Activated CD4-positive, alpha-beta T cell treated with anti-CD3 and anti-CD28 coated beads for 36 hours (primary cell): ENCODE results near the gene EML5. TPM values are rescaled to one million over a fixed set of nuclear protein-coding genes. Genes with fewer than 3 reads are reported as not detected.
"Not testable (repeated sequence)": the region's sequence is repeated elsewhere in the genome, so short reads cannot be mapped to it uniquely, and the experiment has no call there.

Experiments
- ATAC-seq: fragments of 200-7000 bp; cut with Tn5 transposase; one replicate; pipeline ENCODE4 v1.10.0; 2021; ENCODE audit warnings: mild to moderate bottlenecking, moderate library complexity
- CTCF ChIA-PET: fragments of 350-600 bp; sonication (Branson Sonifier 250); formaldehyde crosslinking; loops from one replicate; lab custom pipeline; 2021; ENCODE audit warnings: antibody characterized with exemption; lab: Charles Lee
- POLR2A ChIA-PET: fragments of 350-600 bp; sonication (Branson Sonifier 250); formaldehyde crosslinking; loops from one replicate; lab custom pipeline; 2021; ENCODE audit warnings: antibody characterized with exemption, inconsistent platforms; lab: Charles Lee
- DNase-seq: peaks from one replicate; pipeline ENCODE4 v3.0.0-alpha.2; 2020
- H3K27ac Mint-ChIP-seq: one replicate; pipeline ENCODE4 v1.8.0; 2021; ENCODE audit warnings: mixed read lengths
- H3K27me3 Mint-ChIP-seq: one replicate; pipeline ENCODE4 v1.8.0; 2021; ENCODE audit warnings: mixed read lengths
- H3K36me3 Mint-ChIP-seq: one replicate; pipeline ENCODE4 v1.8.0; 2021; ENCODE audit warnings: low read depth, mixed read lengths
- H3K4me1 Mint-ChIP-seq: one replicate; pipeline ENCODE4 v1.8.0; 2021; ENCODE audit warnings: mixed read lengths
- H3K4me3 Mint-ChIP-seq: one replicate; pipeline ENCODE4 v1.8.0; 2021; ENCODE audit warnings: mild to moderate bottlenecking, moderate library complexity, mixed read lengths
- H3K9me3 Mint-ChIP-seq: one replicate; pipeline ENCODE4 v1.8.0; 2021; ENCODE audit warnings: low read depth, mixed read lengths
- intact Hi-C, 2 experiments: fragments of 100-400 bp; cut with DNase I in 1 of 2; cut with micrococcal nuclease in 1 of 2; formaldehyde crosslinking; loops; one replicate each; pipeline versions ENCODE4 v1.14.2 to v1.15.1; 2022 to 2024; cut with DNase I, micrococcal nuclease
- total RNA-seq, 2 experiments: library from RNA; stranded (reverse); gene quantifications; one replicate each; pipeline ENCODE4 v1.2.3, GENCODE V29; 2021

The EML5 gene
- total RNA-seq, 2 experiments from 2014 or later = 8.1 TPM

DNA sequence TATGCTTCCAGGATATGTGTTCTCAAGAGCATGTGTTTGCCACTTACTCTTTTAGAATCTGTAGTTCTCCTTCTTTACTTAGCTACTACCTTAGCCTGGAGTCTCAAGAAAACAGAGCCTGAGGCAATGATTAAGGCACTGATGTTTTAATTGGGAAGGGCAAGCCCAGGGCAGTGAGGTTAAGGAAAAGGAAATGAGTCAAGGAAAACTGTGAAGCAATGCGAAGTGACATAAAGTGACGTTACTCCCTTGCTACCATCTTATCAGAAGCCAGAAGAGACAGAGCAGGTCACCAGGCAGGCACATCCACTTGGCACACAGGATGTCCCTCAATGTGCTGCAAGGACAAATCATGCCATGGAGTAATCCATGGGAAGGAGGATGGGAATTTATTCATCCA lies 11.3 kb upstream of the EML5 start:
- no peak for ATAC-seq
- no peaks in the 10 kb centered on the region for H3K9me3 Mint-ChIP-seq
- no peak for DNase-seq
- no peak overlapping the region for H3K4me3 Mint-ChIP-seq
- ChIA-PET POLR2A (no interaction called here), CTCF (interaction anchor here (0.9 kb wide), 1 partner anchor 82 kb away, joined by 3 read pairs; no protein-coding TSS in a partner anchor)
- H3K4me1 Mint-ChIP-seq = no peaks in the 10 kb centered on the region
- intact Hi-C loops = no loop called here
- H3K27me3 Mint-ChIP-seq = peaks cover 24% of the 10 kb centered on the region
- H3K27ac Mint-ChIP-seq = no peak overlapping the region
- H3K36me3 Mint-ChIP-seq = no peaks in the 10 kb centered on the region

DNA sequence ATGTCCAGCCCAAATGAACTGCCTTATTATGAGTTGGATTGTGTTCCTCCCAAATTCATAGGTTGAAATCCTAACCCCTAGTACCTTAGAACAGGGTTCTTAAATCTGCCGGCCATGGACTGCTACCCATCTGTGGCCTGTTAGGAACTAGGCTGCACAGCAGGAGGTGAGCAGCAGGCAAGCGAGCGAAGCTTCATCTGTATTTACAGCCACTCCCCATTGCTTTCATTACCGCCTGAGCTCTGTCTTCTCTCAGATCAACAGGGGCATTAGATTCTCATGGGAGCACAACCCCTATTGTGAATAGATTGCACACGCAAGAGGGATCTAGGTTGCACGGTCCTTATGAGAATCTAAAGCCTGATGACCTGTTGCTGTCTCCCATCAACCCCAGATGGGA lies 9.8 kb upstream of the EML5 start:
- H3K4me3 Mint-ChIP-seq = no peak overlapping the region
- H3K9me3 Mint-ChIP-seq = no peaks in the 10 kb centered on the region
- peaks cover 24% of the 10 kb centered on the region for H3K27me3 Mint-ChIP-seq
- no peak for ATAC-seq
- no peak for DNase-seq
- ChIA-PET POLR2A (no interaction called here), CTCF (no interaction called here)
- H3K27ac Mint-ChIP-seq = no peak overlapping the region
- H3K4me1 Mint-ChIP-seq = no peaks in the 10 kb centered on the region
- intact Hi-C loops = no loop called here
- H3K36me3 Mint-ChIP-seq = no peaks in the 10 kb centered on the region

DNA sequence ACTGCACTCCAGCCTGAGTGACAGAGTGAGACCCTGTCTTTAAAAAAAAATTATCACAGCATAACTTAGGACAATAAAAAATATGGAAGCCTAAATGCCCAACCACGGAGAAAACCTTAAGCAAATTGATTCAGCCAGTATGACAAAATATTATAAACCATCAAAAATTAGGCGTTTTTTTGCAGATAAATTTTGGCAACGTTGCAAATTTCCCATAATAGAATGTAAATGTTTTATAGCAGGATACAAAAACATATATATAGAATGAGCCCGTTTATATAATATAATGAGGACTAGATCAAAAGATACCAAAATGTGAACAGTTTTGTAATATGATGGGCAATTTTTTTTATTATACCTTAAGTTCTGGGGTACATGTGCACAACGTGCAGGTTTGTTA lies 6.8 kb upstream of the EML5 start:
- CTCF ChIA-PET = interaction anchor here (1.4 kb wide), 1 partner anchor 27 kb away, joined by 4 read pairs; no protein-coding TSS in a partner anchor
- intact Hi-C loops = no loop called here
- Mint-ChIP-seq H3K4me1 (no peaks in the 10 kb centered on the region), H3K27ac (no peak overlapping the region), H3K4me3 (no peak overlapping the region), H3K9me3 (no peaks in the 10 kb centered on the region), H3K27me3 (peaks cover 14% of the 10 kb centered on the region), H3K36me3 (no peaks in the 10 kb centered on the region)
- ATAC-seq (no peak), DNase-seq (no peak)
- POLR2A ChIA-PET = no interaction called here

DNA sequence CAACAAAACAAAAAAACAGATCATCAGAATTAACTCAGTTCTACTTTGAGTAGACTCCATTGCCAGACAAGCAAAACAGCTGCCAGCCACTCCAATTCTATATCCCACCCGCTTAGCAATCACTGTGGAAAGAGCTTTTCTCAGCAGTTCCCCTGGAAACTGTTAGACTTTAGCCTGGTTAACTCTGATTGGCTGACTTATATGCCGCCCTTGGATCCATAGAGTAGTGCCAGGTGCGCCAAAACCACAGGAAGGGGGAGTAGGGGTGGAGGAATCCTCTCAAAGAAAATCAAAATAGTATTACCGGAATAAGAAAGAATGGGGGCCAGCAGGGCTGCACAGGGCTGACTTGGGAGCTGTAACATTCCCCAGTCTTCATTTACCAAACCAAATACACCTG lies 5.4 kb upstream of the EML5 start:
- intact Hi-C loops = no loop called here
- Mint-ChIP-seq H3K36me3 (no peaks in the 10 kb centered on the region), H3K4me3 (no peak overlapping the region), H3K9me3 (no peaks in the 10 kb centered on the region), H3K27me3 (peaks cover 12% of the 10 kb centered on the region), H3K4me1 (peaks cover 3% of the 10 kb centered on the region), H3K27ac (no peak overlapping the region)
- no peak for DNase-seq
- ATAC-seq = no peak
- ChIA-PET CTCF (interaction anchor here (0.7 to 1.4 kb wide), 4 partner anchors 26 to 129 kb away, joined by 3 to 4 read pairs (median 3); partner anchors contain the start of gene TTC8), POLR2A (interaction anchor here (0.5 kb wide), 1 partner anchor 464 kb away, joined by 3 read pairs; no protein-coding TSS in a partner anchor)

DNA sequence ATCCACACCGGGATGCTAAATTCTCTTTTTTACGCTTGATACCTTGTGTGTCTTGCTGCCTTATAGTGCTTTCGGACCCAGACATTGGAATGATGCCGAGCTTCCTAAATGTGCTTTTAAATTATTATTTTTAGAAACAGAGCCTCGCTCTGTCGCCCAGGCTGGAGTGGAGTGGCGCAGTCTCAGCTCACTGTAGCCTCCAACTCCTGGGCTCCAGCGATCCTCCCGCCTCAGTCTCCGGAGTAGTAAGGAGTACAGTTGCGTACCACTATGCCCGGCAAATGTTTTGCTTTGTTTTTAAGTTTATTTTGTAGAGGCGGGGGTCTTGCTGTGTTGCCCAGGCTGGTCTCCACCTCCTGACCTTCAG lies 489 bp upstream of the EML5 start:
- DNase-seq (no peak), ATAC-seq (no peak)
- H3K9me3 Mint-ChIP-seq = no peaks in the 10 kb centered on the region
- intact Hi-C loops = loop anchor here (2.0 to 5.0 kb wide), 10 partner anchors 126 to 1464 kb away; partner anchors contain the start of genes ZC3H14 (in 2 of the 2), EFCAB11 (in 1 of the 2), GALC (in 1 of the 2) and GPR65 (in 1 of the 2)
- H3K27me3 Mint-ChIP-seq = no peaks in the 10 kb centered on the region
- H3K27ac Mint-ChIP-seq = peak overlapping the region; percentile 63
- POLR2A ChIA-PET = interaction anchor here (1.3 kb wide), 1 partner anchor 31 kb away, joined by 4 read pairs; the partner anchor contains the start of gene TTC8
- H3K36me3 Mint-ChIP-seq = no peaks in the 10 kb centered on the region
- peak overlapping the region; percentile 87 for H3K4me3 Mint-ChIP-seq
- CTCF ChIA-PET = interaction anchor here (0.8 to 1.7 kb wide), 3 partner anchors 13 to 229 kb away, joined by 3 to 5 read pairs (median 3); partner anchors contain the start of gene TTC8
- H3K4me1 Mint-ChIP-seq = peaks cover 26% of the 10 kb centered on the region

DNA sequence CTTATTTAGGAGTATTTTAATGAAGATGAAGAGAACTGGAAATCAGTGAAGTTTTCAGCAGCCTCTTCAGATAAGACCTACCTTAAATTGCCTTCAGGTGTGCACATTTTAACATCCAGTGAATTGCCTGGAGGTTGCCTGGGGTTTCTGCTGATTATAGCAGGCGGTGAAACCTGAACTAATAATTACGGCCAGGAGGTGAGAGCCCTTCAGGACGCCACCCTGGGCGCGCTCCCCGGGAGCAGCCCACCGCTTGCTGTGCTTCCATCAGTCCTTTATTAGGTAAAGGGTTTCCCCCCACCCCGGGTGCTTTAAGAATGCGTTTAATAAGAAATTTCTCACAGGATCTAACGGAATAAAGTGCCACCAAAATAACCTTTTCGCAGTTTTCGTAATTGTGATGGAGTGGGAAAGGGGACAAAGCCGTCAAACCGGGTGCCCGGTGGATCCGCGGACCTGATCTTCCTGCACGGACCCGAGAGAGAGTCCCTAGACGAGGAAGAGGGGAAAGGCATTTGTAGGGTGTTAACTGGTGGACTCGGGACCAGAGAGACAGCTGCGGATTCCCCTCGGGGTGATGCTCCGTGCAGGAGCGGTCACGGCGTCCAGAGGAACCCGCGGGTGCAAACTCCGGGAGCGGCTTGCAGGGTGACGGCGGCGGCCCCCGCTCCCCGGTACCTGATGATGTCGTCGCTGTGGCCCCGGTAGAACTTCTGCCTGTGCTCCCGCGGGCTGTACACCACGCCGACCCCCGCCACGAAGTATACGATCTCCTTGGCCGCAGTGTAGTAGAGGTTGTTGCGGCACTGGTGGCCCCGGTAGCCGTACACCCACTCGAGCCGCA lies 902 bp downstream of the EML5 start:
- ATAC-seq = no peak
- CTCF ChIA-PET = interaction anchor here (0.6 to 1.7 kb wide), 3 partner anchors 33 to 227 kb away, joined by 3 to 5 read pairs (median 4); partner anchors contain the start of gene TTC8
- no peaks in the 10 kb centered on the region for H3K27me3 Mint-ChIP-seq
- POLR2A ChIA-PET = interaction anchor here (1.9 kb wide), 1 partner anchor 33 kb away, joined by 9 read pairs; the partner anchor contains the start of gene TTC8
- H3K4me3 Mint-ChIP-seq = peak overlapping the region; percentile 87
- no peaks in the 10 kb centered on the region for H3K9me3 Mint-ChIP-seq
- H3K36me3 Mint-ChIP-seq = no peaks in the 10 kb centered on the region
- H3K27ac Mint-ChIP-seq = peak overlapping the region; percentile 87
- intact Hi-C loops = loop anchor here (1.0 to 5.0 kb wide), 11 partner anchors 32 to 1465 kb away; partner anchors contain the start of genes TTC8 (in 2 of the 2), ZC3H14 (in 2 of the 2), EFCAB11 (in 1 of the 2) and GALC (in 1 of the 2)
- DNase-seq = peak; percentile 53
- H3K4me1 Mint-ChIP-seq = peaks cover 26% of the 10 kb centered on the region

DNA sequence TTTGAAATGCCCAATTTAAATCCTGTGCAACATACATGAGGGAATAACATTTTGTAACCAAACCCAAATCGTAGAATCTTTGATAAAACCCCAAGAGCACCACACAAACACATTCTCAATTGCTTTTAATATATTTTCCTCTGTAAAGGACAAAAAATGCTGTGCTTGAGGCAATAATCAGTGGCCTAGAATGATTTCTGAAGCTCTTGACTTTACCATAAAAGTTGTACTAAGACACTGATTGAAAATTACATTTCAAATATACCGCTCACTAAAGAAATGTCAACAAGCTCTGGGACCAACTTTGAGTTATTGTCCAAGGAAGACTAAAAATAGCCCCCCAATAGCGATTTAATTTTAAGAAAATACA lies 1.5 kb downstream of the EML5 start:
- H3K27me3 Mint-ChIP-seq = no peaks in the 10 kb centered on the region
- intact Hi-C loops = loop anchor here (5.0 kb wide), 7 partner anchors 124 to 799 kb away; partner anchors contain the start of genes GALC (in 1 of the 2), GPR65 (in 1 of the 2) and ZC3H14 (in 1 of the 2)
- ATAC-seq (no peak), DNase-seq (no peak)
- no peaks in the 10 kb centered on the region for H3K9me3 Mint-ChIP-seq
- peak overlapping the region; percentile 87 for H3K4me3 Mint-ChIP-seq
- peak overlapping the region; percentile 87 for H3K27ac Mint-ChIP-seq
- H3K36me3 Mint-ChIP-seq = no peaks in the 10 kb centered on the region
- peaks cover 28% of the 10 kb centered on the region for H3K4me1 Mint-ChIP-seq
- CTCF ChIA-PET = interaction anchor here (0.9 kb wide), 1 partner anchor 124 kb away, joined by 3 read pairs; no protein-coding TSS in a partner anchor
- POLR2A ChIA-PET = interaction anchor here (1.9 kb wide), 1 partner anchor 33 kb away, joined by 9 read pairs; the partner anchor contains the start of gene TTC8

DNA sequence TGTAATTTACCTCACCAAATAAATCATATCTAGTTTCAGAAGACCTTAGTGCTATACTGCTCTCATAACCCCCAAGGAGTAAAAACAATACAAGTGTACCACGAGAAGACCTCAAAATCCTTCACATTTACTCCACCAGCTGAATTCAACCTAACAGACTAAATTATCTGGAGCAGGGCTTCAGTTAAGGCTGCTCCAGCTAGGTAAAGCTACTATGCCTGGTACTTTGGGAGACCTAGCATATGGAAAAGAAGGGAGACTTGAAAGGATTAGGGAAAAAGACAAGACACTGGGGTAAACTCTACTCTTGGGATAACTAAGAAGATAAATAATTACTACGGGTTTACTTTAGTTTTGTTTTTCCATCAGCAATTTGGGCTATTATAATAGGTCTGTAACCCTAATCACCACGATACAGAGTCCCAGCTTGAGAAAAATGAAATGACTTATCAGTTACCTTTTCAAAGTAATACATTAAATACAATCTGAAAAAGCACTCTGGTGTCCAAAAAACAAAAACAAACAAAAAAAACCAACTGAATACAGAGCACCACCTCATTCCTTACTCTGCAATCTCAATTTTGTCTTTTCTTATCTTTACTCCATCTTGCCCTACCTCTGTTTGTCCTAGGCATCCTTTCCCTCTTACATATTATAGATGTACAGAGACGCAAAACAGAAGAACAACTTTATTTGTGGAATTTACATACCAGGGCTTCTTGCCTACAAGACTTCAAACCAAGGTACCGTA lies 2.1 kb downstream of the EML5 start:
- DNase-seq (no peak), ATAC-seq (peak; percentile 14)
- POLR2A ChIA-PET = interaction anchor here (1.9 kb wide), 1 partner anchor 34 kb away, joined by 9 read pairs; the partner anchor contains the start of gene TTC8
- intact Hi-C loops = loop anchor here (5.0 kb wide), 7 partner anchors 123 to 798 kb away; partner anchors contain the start of genes GALC (in 1 of the 2), GPR65 (in 1 of the 2) and ZC3H14 (in 1 of the 2)
- Mint-ChIP-seq H3K36me3 (no peaks in the 10 kb centered on the region), H3K27ac (peak overlapping the region; percentile 87), H3K9me3 (no peaks in the 10 kb centered on the region), H3K4me3 (peak overlapping the region; percentile 87), H3K27me3 (peaks cover 3% of the 10 kb centered on the region), H3K4me1 (peaks cover 31% of the 10 kb centered on the region)
- CTCF ChIA-PET = interaction anchor here (0.9 to 1.4 kb wide), 2 partner anchors 34 to 124 kb away, joined by 3 read pairs; partner anchors contain the start of gene TTC8

DNA sequence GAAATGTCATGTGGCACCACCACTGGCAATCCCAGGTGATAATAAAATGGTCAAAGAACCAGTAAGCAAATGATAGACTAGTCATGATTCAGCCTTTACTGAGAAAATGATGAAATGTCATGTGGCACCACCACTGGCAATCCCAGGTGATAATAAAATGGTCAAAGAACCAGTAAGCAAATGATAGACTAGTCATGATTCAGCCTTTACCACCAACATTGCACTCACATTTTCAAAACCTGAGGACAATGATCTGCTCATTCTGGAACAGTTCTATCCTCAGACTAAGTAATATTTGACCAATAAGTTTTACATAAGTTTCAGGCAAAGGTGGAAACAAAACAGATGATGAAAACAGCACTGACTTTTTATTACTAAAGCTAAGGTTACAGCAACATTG lies 3.2 kb downstream of the EML5 start:
- DNase-seq, H3K27me3 Mint-ChIP-seq, intact Hi-C loops, H3K36me3 Mint-ChIP-seq, H3K9me3 Mint-ChIP-seq: not testable (repeated sequence)
- peak; percentile 53 for ATAC-seq
- ChIA-PET CTCF (interaction anchor here (1.2 to 1.4 kb wide), 2 partner anchors 35 to 223 kb away, joined by 3 to 4 read pairs; partner anchors contain the start of gene TTC8), POLR2A (interaction anchor here (1.9 kb wide), 1 partner anchor 35 kb away, joined by 9 read pairs; the partner anchor contains the start of gene TTC8)
- H3K4me1 Mint-ChIP-seq = peaks cover 35% of the 10 kb centered on the region
- peak overlapping the region; percentile 87 for H3K4me3 Mint-ChIP-seq
- H3K27ac Mint-ChIP-seq = peak overlapping the region; percentile 75

DNA sequence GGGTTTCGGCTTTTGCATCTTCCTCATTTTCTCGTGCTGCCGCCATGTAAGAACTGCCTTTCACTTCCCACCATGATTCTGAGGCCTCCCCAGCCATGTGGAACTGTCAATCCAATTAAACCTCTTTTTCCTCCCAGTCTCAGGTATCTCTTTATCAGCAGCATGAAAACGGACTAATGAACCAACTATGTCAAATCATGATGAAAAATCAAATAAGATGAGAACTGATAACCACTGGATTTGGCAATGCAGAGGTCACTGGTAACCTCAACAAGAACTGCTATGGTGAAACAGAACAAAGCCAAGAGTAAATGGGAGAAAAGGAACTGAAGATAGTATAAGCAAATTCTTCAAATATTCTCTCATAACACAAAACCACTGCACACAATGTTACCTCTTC lies 6.0 kb downstream of the EML5 start:
- Mint-ChIP-seq H3K27ac (no peak overlapping the region), H3K4me3 (no peak overlapping the region), H3K4me1 (peaks cover 31% of the 10 kb centered on the region), H3K27me3 (peaks cover 3% of the 10 kb centered on the region), H3K9me3 (peaks cover 19% of the 10 kb centered on the region), H3K36me3 (peaks cover 20% of the 10 kb centered on the region)
- POLR2A ChIA-PET = no interaction called here
- ATAC-seq (no peak), DNase-seq (no peak)
- intact Hi-C loops = no loop called here
- CTCF ChIA-PET = no interaction called here
